Fibroblast of lung (primary cell): Measurements from ENCODE around the gene SEC61A1.

Experiments
- EZH2 ChIP-seq: IDR thresholded peaks from 2 replicates; pipeline ENCODE4 v1.5.1; 2012; ENCODE audit warnings: low read length, control low read depth, mild to moderate bottlenecking; ENCODE audit errors: missing control alignments
- TF ChIP-seq, protein P1 (sequence below), 2 donors: IDR thresholded peaks in 1 of 2; conservative IDR thresholded peaks in 1 of 2; 1 replicate in 1 of 2; 2 replicates in 1 of 2; pipeline ENCODE4 v1.5.1; 2011 to 2012; ENCODE audit warnings: low read length in 2 of 2, control low read depth in 1 of 2, inconsistent platforms in 1 of 2, low read depth in 1 of 2, mild to moderate bottlenecking in 1 of 2

DNA sequence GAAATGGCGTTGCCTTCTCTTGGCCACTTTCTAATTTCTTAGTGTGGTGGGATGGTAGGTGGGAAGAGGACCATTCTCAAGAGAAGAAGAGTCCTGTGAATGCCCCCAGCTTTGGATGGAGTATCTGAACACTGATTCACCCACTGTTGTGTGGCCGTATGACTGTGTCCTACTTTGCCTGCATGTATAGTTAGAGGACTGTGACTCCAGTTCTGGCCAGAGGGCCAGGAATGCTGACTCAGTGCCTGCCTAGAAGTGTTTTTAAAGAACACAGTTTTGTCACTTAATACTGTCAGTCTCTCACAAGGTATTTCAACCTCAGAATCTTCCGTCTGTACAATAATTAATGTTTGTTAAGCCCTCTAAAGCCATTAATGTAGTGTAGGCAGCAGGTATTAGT is 2.1 kb downstream of the SEC61A1 start:
- TF ChIP-seq, protein P1, sequence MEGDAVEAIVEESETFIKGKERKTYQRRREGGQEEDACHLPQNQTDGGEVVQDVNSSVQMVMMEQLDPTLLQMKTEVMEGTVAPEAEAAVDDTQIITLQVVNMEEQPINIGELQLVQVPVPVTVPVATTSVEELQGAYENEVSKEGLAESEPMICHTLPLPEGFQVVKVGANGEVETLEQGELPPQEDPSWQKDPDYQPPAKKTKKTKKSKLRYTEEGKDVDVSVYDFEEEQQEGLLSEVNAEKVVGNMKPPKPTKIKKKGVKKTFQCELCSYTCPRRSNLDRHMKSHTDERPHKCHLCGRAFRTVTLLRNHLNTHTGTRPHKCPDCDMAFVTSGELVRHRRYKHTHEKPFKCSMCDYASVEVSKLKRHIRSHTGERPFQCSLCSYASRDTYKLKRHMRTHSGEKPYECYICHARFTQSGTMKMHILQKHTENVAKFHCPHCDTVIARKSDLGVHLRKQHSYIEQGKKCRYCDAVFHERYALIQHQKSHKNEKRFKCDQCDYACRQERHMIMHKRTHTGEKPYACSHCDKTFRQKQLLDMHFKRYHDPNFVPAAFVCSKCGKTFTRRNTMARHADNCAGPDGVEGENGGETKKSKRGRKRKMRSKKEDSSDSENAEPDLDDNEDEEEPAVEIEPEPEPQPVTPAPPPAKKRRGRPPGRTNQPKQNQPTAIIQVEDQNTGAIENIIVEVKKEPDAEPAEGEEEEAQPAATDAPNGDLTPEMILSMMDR (conservative IDR thresholded peaks at IDR 0.05 in 1 of 2, IDR thresholded peaks at IDR 0.05 in 1 of 2; ENCODE audit: low read depth in 1 of 2, low read length in 2 of 2), result no peak
- no peak for TF ChIP-seq EZH2
